Mesodermal cell (in vitro differentiated cells): ENCODE results near the gene PGAP2.
"Not testable (repeated sequence)": the region's sequence is repeated elsewhere in the genome, so short reads cannot be mapped to it uniquely, and the experiment has no call there.

Experiments
- H3K27ac ChIP-seq: 2 replicates; pipeline ENCODE4 v1.7.0; 2013; ENCODE audit warnings: mild to moderate bottlenecking, low read depth, low read length, moderate library complexity; ENCODE audit not compliant: severe bottlenecking
- H3K36me3 ChIP-seq: 2 replicates; pipeline ENCODE4 v1.7.1; 2013; ENCODE audit warnings: mild to moderate bottlenecking, low read length, moderate library complexity; ENCODE audit not compliant: control insufficient read depth, insufficient read depth
- H3K4me1 ChIP-seq: one replicate; pipeline ENCODE4 v1.7.1; 2013; ENCODE audit warnings: mild to moderate bottlenecking, low read length; ENCODE audit not compliant: insufficient read depth, control insufficient read depth, poor library complexity, severe bottlenecking
- H3K4me3 ChIP-seq: 2 replicates; pipeline ENCODE4 v1.7.0; 2013; ENCODE audit warnings: low read length, control low read depth, mild to moderate bottlenecking; ENCODE audit not compliant: insufficient read depth, poor library complexity, severe bottlenecking; ENCODE audit errors: extremely low read depth
- H3K9me3 ChIP-seq: 2 replicates; pipeline ENCODE4 v1.7.1; 2013; ENCODE audit warnings: mild to moderate bottlenecking, low read length, moderate library complexity; ENCODE audit not compliant: control insufficient read depth
- WGBS, 2 experiments: methylation state at CpG; one replicate each; pipeline ENCODE4 v1.1.5; 2013; ENCODE audit warnings: missing lambda C conversion rate in 2 of 2; ENCODE audit not compliant: insufficient coverage in 2 of 2; 5-methylcytosine and 5-hydroxymethylcytosine counted together

PGAP2 gene

GRCh38 chr11:3857628-3858027, 49.3 kb downstream of the PGAP2 start:
- Histone ChIP-seq H3K4me3 (no peak overlapping the region), H3K36me3 (no peaks in the 10 kb centered on the region), H3K4me1 (peaks cover 25% of the 10 kb centered on the region), H3K27ac (no peak overlapping the region), H3K9me3 (no peaks in the 10 kb centered on the region)

- no peak overlapping the region for H3K4me3 ChIP-seq
- H3K4me1 ChIP-seq, result peaks cover 23% of the 10 kb centered on the region
- WGBS, 2 experiments, result 89 to 96% methylated on average over 3 to 4 of the region's 4 CpGs
Observed at GRCh38 chr11:3859373-3859881, 51.1 kb downstream of the PGAP2 start.

GRCh38 chr11:3860375-3860774, 52.0 kb downstream of the PGAP2 start:
- no peaks in the 10 kb centered on the region for H3K9me3 ChIP-seq
- H3K4me1 ChIP-seq, result peaks cover 27% of the 10 kb centered on the region
- no peak overlapping the region for H3K27ac ChIP-seq
- H3K4me3 ChIP-seq, result no peak overlapping the region
- WGBS, 2 experiments, result no CpG with 5 or more reads among the region's 2 CpGs
- H3K36me3 ChIP-seq, result no peaks in the 10 kb centered on the region

More at GRCh38 chr11:3859373-3859881, 51.1 kb downstream of the PGAP2 start:
- H3K27ac ChIP-seq, result no peak overlapping the region
- H3K36me3 ChIP-seq, result no peaks in the 10 kb centered on the region
- H3K9me3 ChIP-seq, result no peaks in the 10 kb centered on the region

GRCh38 chr11:3860898-3861393, 52.6 kb downstream of the PGAP2 start:
- not testable (repeated sequence) for H3K4me3 ChIP-seq, H3K27ac ChIP-seq, H3K36me3 ChIP-seq, H3K9me3 ChIP-seq
- 70 to 82% methylated on average over 2 to 3 of the region's 4 CpGs for WGBS, 2 experiments
- H3K4me1 ChIP-seq, result peaks cover 32% of the 10 kb centered on the region

- Histone ChIP-seq H3K36me3 (no peaks in the 10 kb centered on the region), H3K27ac (no peak overlapping the region), H3K4me1 (peaks cover 35% of the 10 kb centered on the region), H3K4me3 (no peak overlapping the region), H3K9me3 (no peaks in the 10 kb centered on the region)
- WGBS, 2 experiments, result 33 to 38% methylated on average over 1 of the region's 1 CpG
Observed at GRCh38 chr11:3861683-3862082, 53.3 kb downstream of the PGAP2 start.

- Histone ChIP-seq H3K9me3 (no peaks in the 10 kb centered on the region), H3K36me3 (no peaks in the 10 kb centered on the region), H3K4me3 (no peak overlapping the region), H3K27ac (peak overlapping the region; percentile 89), H3K4me1 (peaks cover 41% of the 10 kb centered on the region)
- WGBS, 2 experiments, result 60 to 72% methylated on average over 2 of the region's 3 CpGs
Observed at GRCh38 chr11:3865388-3866193, 57.2 kb downstream of the PGAP2 start.

GRCh38 chr11:3866206-3866605, 57.8 kb downstream of the PGAP2 start:
- Histone ChIP-seq H3K36me3 (no peaks in the 10 kb centered on the region), H3K9me3 (no peaks in the 10 kb centered on the region), H3K27ac (peak overlapping the region; percentile 89), H3K4me1 (peaks cover 39% of the 10 kb centered on the region), H3K4me3 (no peak overlapping the region)
- WGBS, 2 experiments, result 84 to 85% methylated on average over 5 of the region's 5 CpGs

- H3K4me1 ChIP-seq, result peaks cover 39% of the 10 kb centered on the region
- H3K4me3 ChIP-seq, result no peak overlapping the region
- no peaks in the 10 kb centered on the region for H3K9me3 ChIP-seq
- H3K27ac ChIP-seq, result peak overlapping the region; percentile 82
- H3K36me3 ChIP-seq, result no peaks in the 10 kb centered on the region
Observed at GRCh38 chr11:3866836-3867208, 58.5 kb downstream of the PGAP2 start.

- Histone ChIP-seq H3K9me3 (no peaks in the 10 kb centered on the region), H3K36me3 (no peaks in the 10 kb centered on the region), H3K4me1 (peaks cover 39% of the 10 kb centered on the region), H3K4me3 (no peak overlapping the region), H3K27ac (peak overlapping the region; percentile 82)
- WGBS, 2 experiments, result 60 to 73% methylated on average over 6 of the region's 6 CpGs
Observed at GRCh38 chr11:3867209-3868091, 59.1 kb downstream of the PGAP2 start.

- WGBS, 2 experiments, result 92 to 100% methylated on average over 1 of the region's 2 CpGs
- peaks cover 8% of the 10 kb centered on the region for H3K4me1 ChIP-seq
- no peak overlapping the region for H3K4me3 ChIP-seq
- H3K27ac ChIP-seq, result no peak overlapping the region
- no peaks in the 10 kb centered on the region for H3K36me3 ChIP-seq
- H3K9me3 ChIP-seq, result no peaks in the 10 kb centered on the region
Observed at GRCh38 chr11:3873712-3874349, 65.5 kb downstream of the PGAP2 start.
